ENCODE measurements around the gene SLC35F4. TPM values are rescaled to one million over a fixed set of nuclear protein-coding genes. Genes with fewer than 3 reads are reported as not detected.
"Not testable (repeated sequence)": the region's sequence is repeated elsewhere in the genome, so short reads cannot be mapped to it uniquely, and the experiment has no call there.

Gene SLC35F4
- polyA plus RNA-seq, 1 donor: 0.09 TPM

DNA sequence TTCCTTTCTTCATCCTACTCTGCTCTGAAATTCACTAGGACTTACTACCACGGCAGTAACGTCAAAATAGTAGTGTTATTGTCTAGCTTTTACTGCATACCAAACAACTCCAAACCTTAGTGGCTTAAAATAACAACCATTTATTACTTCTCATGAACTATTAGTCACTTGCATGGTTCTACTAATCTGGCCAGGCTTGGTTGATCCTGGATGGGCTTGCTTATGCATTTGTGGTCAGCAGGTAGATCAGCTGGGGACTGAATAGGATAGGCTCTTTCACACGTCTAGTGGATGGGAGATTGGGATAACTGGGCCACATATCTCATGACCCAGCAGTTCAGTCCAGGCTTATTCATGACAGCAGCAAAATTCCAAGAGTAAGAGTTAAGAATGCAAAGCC is 9.4 kb upstream of the SLC35F4 start:
- Histone ChIP-seq H3K36me3 (ENCODE audit: control insufficient read depth, insufficient read depth, low read length) (no peaks in the 10 kb centered on the region), H3K4me3 (ENCODE audit: low read length) (no peak overlapping the region), H3K4me1 (ENCODE audit: control insufficient read depth, insufficient read depth, low read length) (no peaks in the 10 kb centered on the region), H3K27me3 (ENCODE audit: control insufficient read depth, insufficient read depth, low read length) (peaks cover 7% of the 10 kb centered on the region), H3K9me3 (ENCODE audit: control insufficient read depth, low read depth, low read length) (no peaks in the 10 kb centered on the region), H3K27ac (ENCODE audit: low read length) (no peak overlapping the region)
- WGBS (ENCODE audit: insufficient coverage, low lambda C conversion rate): 83% methylated on average over 2 of the region's 3 CpGs
- no peak for DNase-seq

DNA sequence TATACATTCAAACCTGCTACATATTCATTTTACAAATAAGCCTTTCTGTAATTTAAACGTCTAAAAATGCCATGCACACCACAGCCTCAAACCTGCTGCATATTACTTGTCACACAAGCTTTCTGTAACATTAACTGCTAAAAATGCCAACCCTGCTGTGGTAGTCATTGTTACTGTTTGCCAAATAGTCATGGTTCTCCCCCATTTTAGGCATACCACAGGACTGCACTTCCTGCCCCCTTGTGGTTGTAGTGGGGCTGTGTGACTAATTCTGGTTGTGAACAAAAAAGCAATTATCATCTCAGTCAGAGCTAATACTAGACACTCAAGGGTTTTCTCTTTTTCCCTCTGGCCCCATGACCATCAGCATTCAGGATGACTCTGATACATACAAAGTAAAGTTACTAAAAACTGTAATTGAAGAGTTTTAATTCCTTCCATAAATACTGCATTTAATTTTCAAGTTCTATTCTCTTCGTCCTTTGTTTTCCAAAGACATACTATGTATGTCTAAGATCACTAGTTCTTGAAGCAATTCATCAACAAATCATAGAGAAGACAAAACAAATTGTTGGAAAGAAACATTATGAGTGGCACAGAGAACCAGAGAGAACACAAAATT is 5.7 kb upstream of the SLC35F4 start:
- 100% methylated on average over 1 of the region's 2 CpGs for WGBS (ENCODE audit: insufficient coverage, low lambda C conversion rate)

GRCh38 chr14:57870686-57871457 is 5.0 kb upstream of the SLC35F4 start:
- WGBS (ENCODE audit: insufficient coverage, low lambda C conversion rate): no CpG with 5 or more reads among the region's 3 CpGs
- Histone ChIP-seq H3K9me3 (ENCODE audit: control insufficient read depth, low read depth, low read length) (no peaks in the 10 kb centered on the region), H3K27ac (ENCODE audit: low read length) (no peak overlapping the region), H3K27me3 (ENCODE audit: control insufficient read depth, insufficient read depth, low read length) (peaks cover 22% of the 10 kb centered on the region), H3K4me3 (ENCODE audit: low read length) (no peak overlapping the region), H3K4me1 (ENCODE audit: control insufficient read depth, insufficient read depth, low read length) (no peaks in the 10 kb centered on the region), H3K36me3 (ENCODE audit: control insufficient read depth, insufficient read depth, low read length) (no peaks in the 10 kb centered on the region)
- no peak for DNase-seq

More for the DNA sequence above, 5.7 kb upstream of the SLC35F4 start:
- no peak for DNase-seq
- H3K4me1 ChIP-seq (ENCODE audit: control insufficient read depth, insufficient read depth, low read length): no peaks in the 10 kb centered on the region
- no peaks in the 10 kb centered on the region for H3K36me3 ChIP-seq (ENCODE audit: control insufficient read depth, insufficient read depth, low read length)
- no peaks in the 10 kb centered on the region for H3K9me3 ChIP-seq (ENCODE audit: control insufficient read depth, low read depth, low read length)
- no peak overlapping the region for H3K4me3 ChIP-seq (ENCODE audit: low read length)
- peaks cover 15% of the 10 kb centered on the region for H3K27me3 ChIP-seq (ENCODE audit: control insufficient read depth, insufficient read depth, low read length)
- H3K27ac ChIP-seq (ENCODE audit: low read length): no peak overlapping the region

GRCh38 chr14:57869617-57870016 is 3.7 kb upstream of the SLC35F4 start:
- no peaks in the 10 kb centered on the region for H3K4me1 ChIP-seq (ENCODE audit: control insufficient read depth, insufficient read depth, low read length)
- H3K27me3 ChIP-seq (ENCODE audit: control insufficient read depth, insufficient read depth, low read length): peaks cover 33% of the 10 kb centered on the region
- DNase-seq: peak in 1 of 2 donors; percentile 16
- H3K9me3 ChIP-seq (ENCODE audit: control insufficient read depth, low read depth, low read length): peaks cover 3% of the 10 kb centered on the region
- no peak overlapping the region for H3K27ac ChIP-seq (ENCODE audit: low read length)
- H3K36me3 ChIP-seq (ENCODE audit: control insufficient read depth, insufficient read depth, low read length): no peaks in the 10 kb centered on the region
- H3K4me3 ChIP-seq (ENCODE audit: low read length): no peak overlapping the region

GRCh38 chr14:57866199-57866705 is 360 bp upstream of the SLC35F4 start:
- no peaks in the 10 kb centered on the region for H3K4me1 ChIP-seq (ENCODE audit: control insufficient read depth, insufficient read depth, low read length)
- DNase-seq: no peak
- peaks cover 3% of the 10 kb centered on the region for H3K9me3 ChIP-seq (ENCODE audit: control insufficient read depth, low read depth, low read length)
- no peak overlapping the region for H3K27ac ChIP-seq (ENCODE audit: low read length)
- H3K27me3 ChIP-seq (ENCODE audit: control insufficient read depth, insufficient read depth, low read length): peaks cover 42% of the 10 kb centered on the region
- no peak overlapping the region for H3K4me3 ChIP-seq (ENCODE audit: low read length)
- no peaks in the 10 kb centered on the region for H3K36me3 ChIP-seq (ENCODE audit: control insufficient read depth, insufficient read depth, low read length)
- no CpG with 5 or more reads among the region's 19 CpGs for WGBS (ENCODE audit: insufficient coverage, low lambda C conversion rate)

GRCh38 chr14:57865066-57865402 is 858 bp downstream of the SLC35F4 start:
- no CpG with 5 or more reads among the region's 23 CpGs for WGBS (ENCODE audit: insufficient coverage, low lambda C conversion rate)
- no peak overlapping the region for H3K4me3 ChIP-seq (ENCODE audit: low read length)
- no peak for DNase-seq

GRCh38 chr14:57864659-57865058 is 1.2 kb downstream of the SLC35F4 start:
- H3K4me3 ChIP-seq (ENCODE audit: low read length): no peak overlapping the region
- H3K27ac ChIP-seq (ENCODE audit: low read length): no peak overlapping the region
- no peak for DNase-seq
- H3K36me3 ChIP-seq (ENCODE audit: control insufficient read depth, insufficient read depth, low read length): no peaks in the 10 kb centered on the region
- no peaks in the 10 kb centered on the region for H3K4me1 ChIP-seq (ENCODE audit: control insufficient read depth, insufficient read depth, low read length)
- peaks cover 3% of the 10 kb centered on the region for H3K9me3 ChIP-seq (ENCODE audit: control insufficient read depth, low read depth, low read length)
- peaks cover 42% of the 10 kb centered on the region for H3K27me3 ChIP-seq (ENCODE audit: control insufficient read depth, insufficient read depth, low read length)
- 15% methylated on average over 4 of the region's 20 CpGs for whole genome bisulfite sequencing (ENCODE audit: insufficient coverage, low lambda C conversion rate)

More at GRCh38 chr14:57865066-57865402, 858 bp downstream of the SLC35F4 start:
- H3K27ac ChIP-seq (ENCODE audit: low read length): no peak overlapping the region
- H3K4me1 ChIP-seq (ENCODE audit: control insufficient read depth, insufficient read depth, low read length): no peaks in the 10 kb centered on the region
- H3K27me3 ChIP-seq (ENCODE audit: control insufficient read depth, insufficient read depth, low read length): peaks cover 42% of the 10 kb centered on the region
- H3K36me3 ChIP-seq (ENCODE audit: control insufficient read depth, insufficient read depth, low read length): no peaks in the 10 kb centered on the region
- H3K9me3 ChIP-seq (ENCODE audit: control insufficient read depth, low read depth, low read length): peaks cover 3% of the 10 kb centered on the region

- DNase-seq: no peak
- Histone ChIP-seq H3K9me3 (ENCODE audit: control insufficient read depth, low read depth, low read length) (peaks cover 3% of the 10 kb centered on the region), H3K36me3 (ENCODE audit: control insufficient read depth, insufficient read depth, low read length) (no peaks in the 10 kb centered on the region), H3K27ac (ENCODE audit: low read length) (no peak overlapping the region), H3K4me3 (ENCODE audit: low read length) (no peak overlapping the region), H3K4me1 (ENCODE audit: control insufficient read depth, insufficient read depth, low read length) (no peaks in the 10 kb centered on the region), H3K27me3 (ENCODE audit: control insufficient read depth, insufficient read depth, low read length) (peaks cover 42% of the 10 kb centered on the region)
- WGBS (ENCODE audit: insufficient coverage, low lambda C conversion rate): 80% methylated on average over 1 of the region's 3 CpGs
Measured at GRCh38 chr14:57863471-57863870, 2.4 kb downstream of the SLC35F4 start.

DNA sequence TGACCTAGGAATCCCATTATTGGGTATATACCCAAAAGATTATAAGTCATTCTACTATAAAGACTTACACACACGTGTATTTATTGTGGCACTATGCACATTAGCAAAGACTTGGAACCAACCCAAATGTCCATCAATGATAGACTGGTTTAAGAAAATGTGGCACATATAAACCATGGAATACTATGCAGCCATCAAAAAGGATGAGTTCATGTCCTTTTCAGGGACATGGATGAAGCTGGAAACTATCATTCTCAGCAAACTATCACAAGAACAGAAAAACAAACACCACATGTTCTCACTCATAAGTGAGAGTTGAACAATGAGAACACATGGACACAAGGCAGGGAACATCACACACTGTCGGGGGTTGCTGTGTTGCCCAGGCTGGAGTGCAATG is 10.2 kb downstream of the SLC35F4 start:
- H3K9me3 ChIP-seq (ENCODE audit: control insufficient read depth, low read depth, low read length); H3K27me3 ChIP-seq (ENCODE audit: control insufficient read depth, insufficient read depth, low read length); H3K27ac ChIP-seq (ENCODE audit: low read length); H3K4me1 ChIP-seq (ENCODE audit: control insufficient read depth, insufficient read depth, low read length); H3K36me3 ChIP-seq (ENCODE audit: control insufficient read depth, insufficient read depth, low read length); DNase-seq; H3K4me3 ChIP-seq (ENCODE audit: low read length): not testable (repeated sequence)
- 80% methylated on average over 1 of the region's 2 CpGs for WGBS (ENCODE audit: insufficient coverage, low lambda C conversion rate)

DNA sequence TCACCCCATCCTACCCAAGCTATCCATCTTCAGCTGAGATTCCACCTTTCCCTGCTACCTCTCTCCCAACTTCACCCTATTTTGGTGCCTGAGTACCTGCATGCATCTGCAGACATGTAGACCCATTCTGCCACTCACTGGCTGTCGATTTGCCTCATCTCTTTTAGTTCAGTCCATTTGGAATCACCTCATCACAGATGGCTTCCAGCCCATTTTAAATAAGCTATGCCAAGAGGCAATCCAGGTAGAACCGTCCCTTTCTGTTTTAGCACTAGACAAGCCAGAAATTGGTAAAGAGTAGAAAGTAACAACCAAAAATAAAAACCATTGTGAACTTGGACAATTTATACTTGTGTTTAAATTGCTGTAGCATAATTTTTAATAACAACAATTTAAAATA is 11.3 kb downstream of the SLC35F4 start:
- Histone ChIP-seq H3K36me3 (ENCODE audit: control insufficient read depth, insufficient read depth, low read length) (no peaks in the 10 kb centered on the region), H3K27ac (ENCODE audit: low read length) (no peak overlapping the region), H3K9me3 (ENCODE audit: control insufficient read depth, low read depth, low read length) (no peaks in the 10 kb centered on the region), H3K4me1 (ENCODE audit: control insufficient read depth, insufficient read depth, low read length) (no peaks in the 10 kb centered on the region), H3K27me3 (ENCODE audit: control insufficient read depth, insufficient read depth, low read length) (no peaks in the 10 kb centered on the region), H3K4me3 (ENCODE audit: low read length) (no peak overlapping the region)
- DNase-seq: no peak
- WGBS (ENCODE audit: insufficient coverage, low lambda C conversion rate): no CpG with 5 or more reads among the region's 2 CpGs

DNA sequence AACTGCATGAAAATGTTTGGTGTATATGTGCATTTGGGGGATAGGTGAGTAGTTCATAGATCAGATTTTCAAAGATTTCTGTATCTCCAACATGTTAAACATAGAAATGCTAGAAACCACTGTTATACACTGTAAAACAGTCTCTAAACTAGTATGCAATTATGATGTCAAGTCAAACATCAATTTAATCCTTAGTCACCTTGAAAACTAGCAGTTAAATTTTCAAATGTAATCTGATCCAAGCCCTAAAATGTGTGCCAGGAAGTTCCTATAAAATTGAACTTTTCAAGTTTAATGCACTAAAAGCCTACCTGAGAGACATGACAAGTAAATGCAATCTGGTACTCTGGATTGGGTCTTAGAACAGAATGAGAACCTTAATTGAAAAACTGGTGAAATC is 14.5 kb downstream of the SLC35F4 start:
- Histone ChIP-seq H3K9me3 (ENCODE audit: control insufficient read depth, low read depth, low read length) (no peaks in the 10 kb centered on the region), H3K27ac (ENCODE audit: low read length) (no peak overlapping the region), H3K27me3 (ENCODE audit: control insufficient read depth, insufficient read depth, low read length) (no peaks in the 10 kb centered on the region), H3K4me3 (ENCODE audit: low read length) (no peak overlapping the region), H3K4me1 (ENCODE audit: control insufficient read depth, insufficient read depth, low read length) (no peaks in the 10 kb centered on the region), H3K36me3 (ENCODE audit: control insufficient read depth, insufficient read depth, low read length) (no peaks in the 10 kb centered on the region)
- DNase-seq: no peak
